Pancreas (tissue), 10 donors: Measurements from ENCODE around the gene CCER1. TPM values are rescaled to one million over a fixed set of nuclear protein-coding genes. Genes with fewer than 3 reads are reported as not detected.

ENCODE experiments used
- ATAC-seq, 4 donors: fragments of 200-7000 bp; cut with Tn5 transposase; one replicate each; pipeline versions ENCODE4 v1.8.0 to v1.9.1; 2020; ENCODE audit warnings: mild to moderate bottlenecking in 4 of 4, moderate library complexity in 4 of 4
- DNase-seq, 6 donors: peaks; one replicate each; pipeline ENCODE4 v3.0.0-alpha.2; 2020
- FAIRE-seq: peaks from 2 replicates; lab custom pipeline; 2012; peaks lifted over from hg19 to GRCh38; lab: Jason Lieb, UNC
- H3K27ac ChIP-seq, 4 donors: fragments of 200-600 bp; sonication (generic); 1 replicate in 3 of 4; 2 replicates in 1 of 4; pipeline versions ENCODE4 v1.5.0 to v1.8.0; 2020
- H3K27me3 ChIP-seq, 4 donors: fragments of 200-600 bp; one replicate each; pipeline ENCODE4 v1.8.0; 2021
- H3K36me3 ChIP-seq, 3 donors: fragments of 200-600 bp; sonication (generic) in 1 of 3; one replicate each; pipeline versions ENCODE4 v1.5.0 to v1.8.0; 2020 to 2021
- H3K4me1 ChIP-seq, 3 donors: fragments of 200-600 bp; one replicate each; pipeline ENCODE4 v1.8.0; 2021
- H3K4me3 ChIP-seq, 4 donors: fragments of 200-600 bp; sonication (generic) in 2 of 4; one replicate each; pipeline versions ENCODE4 v1.5.0 to v1.8.0; 2020 to 2021
- H3K9me3 ChIP-seq, 4 donors: fragments of 200-600 bp; one replicate each; pipeline ENCODE4 v1.8.0; 2021
- CTCF ChIP-seq, 4 donors: fragments of 200-600 bp; sonication (generic) in 3 of 4; IDR thresholded peaks; one replicate each; pipeline versions ENCODE4 v1.5.0 to v1.8.0; 2021; ENCODE audit warnings: antibody characterized with exemption in 4 of 4
- WGBS, 2 donors: extraction: QIAGEN DNeasy Blood & Tissue Kit; methylation state at CpG; one replicate each; pipeline ENCODE4 v1.1.7; 2013; 5-methylcytosine and 5-hydroxymethylcytosine counted together
- intact Hi-C, 3 donors: fragments of 100-400 bp; cut with DNase I; formaldehyde crosslinking; loops; one replicate each; pipeline versions ENCODE4 v1.11.1 to v1.14.2; 2022
- polyA plus RNA-seq, 2 donors: library from polyadenylated mRNA; stranded (reverse); fragments of 200-250 nt; gene quantifications; one replicate each; pipeline ENCODE4 v1.2.3, GENCODE V29; 2013
- total RNA-seq, 6 donors: library from RNA; stranded (reverse); fragmentation: NEBNext Ultra II Directional in 4 of 6; extraction: Animal tissue kit (Norgen Biotek cat#: 25700) in 4 of 6; gene quantifications; one replicate each; pipeline versions ENCODE4 v1.2.1 to v1.2.4, GENCODE V29; 2021 to 2023
- donor health status: healthy with polysubstance abuse.
- donor health status: DM: no; HTN: no; CAD: no; lungs with moderate emphysema.
- donor health status: DM: no; HTN: no; CAD: no.
- donor health status: control.
- donor health status: control.
- donor health status: Bipolar disorder and iron deficiency.
- donor health status: DM: yes; HTN: yes; CAD: no.
- donor health status: DM: no; HTN: no; CAD: no.
- donor health status: DM: no; HTN: no; CAD: no.
- donor health status: DM: yes; HTN: yes; CAD: no.

The CCER1 gene
- total and polyA plus RNA-seq, 8 donors = not detected

- no peak overlapping the region for H3K4me3 ChIP-seq
- no peaks in the 10 kb centered on the region for H3K9me3 ChIP-seq
- peak; percentile 95 for FAIRE-seq
- TF ChIP-seq CTCF (IDR thresholded peaks at IDR 0.05) = peak in 2 of 4 donors; percentile 30 to 35
- no peaks in the 10 kb centered on the region for H3K27me3 ChIP-seq
- H3K4me1 ChIP-seq = no peaks in the 10 kb centered on the region
- ATAC-seq = peak in 3 of 4 donors; percentile 57 to 61 (median 61)
- 15 to 26% methylated on average over 1 of the region's 1 CpG for WGBS, 2 donors
- no peaks in the 10 kb centered on the region for H3K36me3 ChIP-seq
- intact Hi-C loops = no loop called here
- DNase-seq = no peak
- H3K27ac ChIP-seq = no peak overlapping the region
Measured at GRCh38 chr12:90945070-90945649, 9.8 kb downstream of the CCER1 start.

GRCh38 chr12:90943255-90943654, 11.7 kb downstream of the CCER1 start:
- Histone ChIP-seq H3K9me3 (no peaks in the 10 kb centered on the region), H3K36me3 (no peaks in the 10 kb centered on the region), H3K4me3 (no peak overlapping the region), H3K27ac (no peak overlapping the region), H3K27me3 (no peaks in the 10 kb centered on the region), H3K4me1 (no peaks in the 10 kb centered on the region)
- ATAC-seq = no peak
- intact Hi-C loops = no loop called here
- no peak for FAIRE-seq
- WGBS, 2 donors = 71 to 84% methylated on average over 1 of the region's 1 CpG
- no peak for DNase-seq
- TF ChIP-seq CTCF (IDR thresholded peaks at IDR 0.05) = no peak

- no peaks in the 10 kb centered on the region for H3K9me3 ChIP-seq
- FAIRE-seq (no peak), DNase-seq (no peak), ATAC-seq (peak in 1 of 4 donors; percentile 39)
- no peaks in the 10 kb centered on the region for H3K4me1 ChIP-seq
- H3K27me3 ChIP-seq = no peaks in the 10 kb centered on the region
- H3K27ac ChIP-seq = no peak overlapping the region
- H3K36me3 ChIP-seq = no peaks in the 10 kb centered on the region
- no peak overlapping the region for H3K4me3 ChIP-seq
- TF ChIP-seq CTCF (IDR thresholded peaks at IDR 0.05) = peak in 3 of 4 donors; percentile 21 to 37 (median 26)
- intact Hi-C loops = no loop called here
- WGBS, 2 donors = 36 to 41% methylated on average over 3 of the region's 3 CpGs
Measured at GRCh38 chr12:90940872-90941499, 14.0 kb downstream of the CCER1 start.

GRCh38 chr12:90939382-90939781, 15.6 kb downstream of the CCER1 start:
- ATAC-seq (no peak), FAIRE-seq (no peak), DNase-seq (no peak)
- no peak for TF ChIP-seq CTCF (IDR thresholded peaks at IDR 0.05)
- Histone ChIP-seq H3K9me3 (no peaks in the 10 kb centered on the region), H3K27me3 (no peaks in the 10 kb centered on the region), H3K27ac (no peak overlapping the region), H3K4me3 (no peak overlapping the region), H3K36me3 (no peaks in the 10 kb centered on the region), H3K4me1 (no peaks in the 10 kb centered on the region)
- intact Hi-C loops = no loop called here
- 86 to 90% methylated on average over 1 of the region's 1 CpG for WGBS, 2 donors

GRCh38 chr12:90938451-90938850, 16.5 kb downstream of the CCER1 start:
- ATAC-seq (peak in 1 of 4 donors; percentile 38), DNase-seq (no peak), FAIRE-seq (no peak)
- Histone ChIP-seq H3K36me3 (no peaks in the 10 kb centered on the region), H3K27me3 (no peaks in the 10 kb centered on the region), H3K27ac (no peak overlapping the region), H3K4me1 (no peaks in the 10 kb centered on the region), H3K4me3 (no peak overlapping the region), H3K9me3 (no peaks in the 10 kb centered on the region)
- intact Hi-C loops = no loop called here
- no peak for TF ChIP-seq CTCF (IDR thresholded peaks at IDR 0.05)
- 68 to 78% methylated on average over 6 of the region's 6 CpGs for WGBS, 2 donors
